WTC11 (cell line): ENCODE data around the gene CCDC39.

ENCODE experiments used
- EMX1 ChIP-seq: fragments of 250-450 bp; sonication (Bioruptor Pico); IDR thresholded peaks from 2 replicates; pipeline ENCODE4 v1.8.0; 2021; ENCODE audit warnings: mild to moderate bottlenecking
- TF ChIP-seq, protein P1 (sequence below): sonication (generic); formaldehyde crosslinking; IDR thresholded peaks from 2 replicates; pipeline ENCODE4 v1.8.1; 2022; ENCODE audit warnings: low read depth, missing genetic modification reagents, borderline replicate concordance

DNA sequence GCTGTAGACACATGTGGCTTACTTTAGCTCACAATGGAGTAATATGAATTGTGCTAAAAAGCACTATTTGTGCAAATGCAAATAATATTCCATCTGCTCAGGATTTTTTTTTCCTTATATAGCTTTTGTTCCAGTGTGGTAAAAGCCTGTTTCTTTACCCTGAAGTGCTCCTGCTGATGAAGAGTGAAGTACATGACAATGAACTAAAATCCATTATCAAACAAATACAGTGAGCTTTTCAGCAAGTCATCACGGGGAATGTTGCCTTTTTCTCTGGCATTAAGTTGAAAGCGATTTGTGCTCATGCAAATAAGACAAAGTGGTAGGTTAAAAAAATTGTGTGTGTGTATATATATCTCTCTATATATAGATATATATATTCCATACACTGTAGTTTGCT is 28.6 kb upstream of the CCDC39 start:
- TF ChIP-seq, protein P1, sequence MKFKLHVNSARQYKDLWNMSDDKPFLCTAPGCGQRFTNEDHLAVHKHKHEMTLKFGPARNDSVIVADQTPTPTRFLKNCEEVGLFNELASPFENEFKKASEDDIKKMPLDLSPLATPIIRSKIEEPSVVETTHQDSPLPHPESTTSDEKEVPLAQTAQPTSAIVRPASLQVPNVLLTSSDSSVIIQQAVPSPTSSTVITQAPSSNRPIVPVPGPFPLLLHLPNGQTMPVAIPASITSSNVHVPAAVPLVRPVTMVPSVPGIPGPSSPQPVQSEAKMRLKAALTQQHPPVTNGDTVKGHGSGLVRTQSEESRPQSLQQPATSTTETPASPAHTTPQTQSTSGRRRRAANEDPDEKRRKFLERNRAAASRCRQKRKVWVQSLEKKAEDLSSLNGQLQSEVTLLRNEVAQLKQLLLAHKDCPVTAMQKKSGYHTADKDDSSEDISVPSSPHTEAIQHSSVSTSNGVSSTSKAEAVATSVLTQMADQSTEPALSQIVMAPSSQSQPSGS = no peak
- TF ChIP-seq EMX1 (CRISPR knock-in tag) = no peak
